Activated CD8-positive, alpha-beta T cell treated with anti-CD3 and anti-CD28 coated beads for 36 hours (primary cell): Measurements from ENCODE around the gene FGD5. TPM values are rescaled to one million over a fixed set of nuclear protein-coding genes. Genes with fewer than 3 reads are reported as not detected.

Experiments
- ATAC-seq: fragments of 200-7000 bp; cut with Tn5 transposase; one replicate; pipeline ENCODE4 v1.10.0; 2021; ENCODE audit warnings: mild to moderate bottlenecking, moderate library complexity
- CTCF ChIA-PET: fragments of 350-600 bp; sonication (Branson Sonifier 250); formaldehyde crosslinking; loops from one replicate; lab custom pipeline; 2021; ENCODE audit warnings: antibody characterized with exemption; lab: Charles Lee
- POLR2A ChIA-PET: fragments of 350-600 bp; sonication (Branson Sonifier 250); formaldehyde crosslinking; loops from one replicate; lab custom pipeline; 2021; ENCODE audit warnings: antibody characterized with exemption; lab: Charles Lee
- DNase-seq: peaks from one replicate; pipeline ENCODE4 v3.0.0-alpha.2; 2020
- H3K27ac Mint-ChIP-seq: one replicate; pipeline ENCODE4 v1.8.0; 2021; ENCODE audit warnings: mild to moderate bottlenecking, mixed read lengths
- H3K27me3 Mint-ChIP-seq: one replicate; pipeline ENCODE4 v1.8.0; 2021; ENCODE audit warnings: mixed read lengths
- H3K36me3 Mint-ChIP-seq: one replicate; pipeline ENCODE4 v1.8.0; 2021; ENCODE audit warnings: low read depth, mixed read lengths
- H3K4me1 Mint-ChIP-seq: one replicate; pipeline ENCODE4 v1.8.0; 2021; ENCODE audit warnings: low read depth, mixed read lengths
- H3K4me3 Mint-ChIP-seq: one replicate; pipeline ENCODE4 v1.8.0; 2021; ENCODE audit warnings: mild to moderate bottlenecking, moderate library complexity, mixed read lengths
- H3K9me3 Mint-ChIP-seq: one replicate; pipeline ENCODE4 v1.8.0; 2021; ENCODE audit warnings: mixed read lengths
- intact Hi-C: fragments of 100-400 bp; cut with micrococcal nuclease; formaldehyde crosslinking; loops from one replicate; pipeline ENCODE4 v1.10.0; 2022
- total RNA-seq, 2 experiments: library from RNA; stranded (reverse); gene quantifications; one replicate each; pipeline ENCODE4 v1.2.3, GENCODE V29; 2021
- TF ChIP-seq, protein P1 (sequence below): fragments of 200-600 bp; IDR thresholded peaks from one replicate; pipeline ENCODE4 v1.8.0; 2022; ENCODE audit warnings: antibody characterized with exemption, mild to moderate bottlenecking

Gene FGD5
- total RNA-seq, 2 experiments from 2014 or later = not detected

GRCh38 chr3:14923476-14923875 lies 104.7 kb downstream of the FGD5 start:
- DNase-seq (no peak), ATAC-seq (no peak)
- Mint-ChIP-seq H3K36me3 (no peaks in the 10 kb centered on the region), H3K27ac (no peak overlapping the region), H3K4me3 (no peak overlapping the region), H3K4me1 (no peaks in the 10 kb centered on the region), H3K27me3 (no peaks in the 10 kb centered on the region), H3K9me3 (no peaks in the 10 kb centered on the region)
- TF ChIP-seq, protein P1, sequence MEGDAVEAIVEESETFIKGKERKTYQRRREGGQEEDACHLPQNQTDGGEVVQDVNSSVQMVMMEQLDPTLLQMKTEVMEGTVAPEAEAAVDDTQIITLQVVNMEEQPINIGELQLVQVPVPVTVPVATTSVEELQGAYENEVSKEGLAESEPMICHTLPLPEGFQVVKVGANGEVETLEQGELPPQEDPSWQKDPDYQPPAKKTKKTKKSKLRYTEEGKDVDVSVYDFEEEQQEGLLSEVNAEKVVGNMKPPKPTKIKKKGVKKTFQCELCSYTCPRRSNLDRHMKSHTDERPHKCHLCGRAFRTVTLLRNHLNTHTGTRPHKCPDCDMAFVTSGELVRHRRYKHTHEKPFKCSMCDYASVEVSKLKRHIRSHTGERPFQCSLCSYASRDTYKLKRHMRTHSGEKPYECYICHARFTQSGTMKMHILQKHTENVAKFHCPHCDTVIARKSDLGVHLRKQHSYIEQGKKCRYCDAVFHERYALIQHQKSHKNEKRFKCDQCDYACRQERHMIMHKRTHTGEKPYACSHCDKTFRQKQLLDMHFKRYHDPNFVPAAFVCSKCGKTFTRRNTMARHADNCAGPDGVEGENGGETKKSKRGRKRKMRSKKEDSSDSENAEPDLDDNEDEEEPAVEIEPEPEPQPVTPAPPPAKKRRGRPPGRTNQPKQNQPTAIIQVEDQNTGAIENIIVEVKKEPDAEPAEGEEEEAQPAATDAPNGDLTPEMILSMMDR = no peak
- ChIA-PET POLR2A (no interaction called here), CTCF (interaction anchor here (1.0 to 5.3 kb wide), 4 partner anchors 43 to 288 kb away, joined by 3 to 53 read pairs (median 4); no protein-coding TSS in a partner anchor)
- intact Hi-C loops = loop anchor here (5.0 kb wide), 1 partner anchor 291 kb away; no protein-coding TSS in a partner anchor

DNA sequence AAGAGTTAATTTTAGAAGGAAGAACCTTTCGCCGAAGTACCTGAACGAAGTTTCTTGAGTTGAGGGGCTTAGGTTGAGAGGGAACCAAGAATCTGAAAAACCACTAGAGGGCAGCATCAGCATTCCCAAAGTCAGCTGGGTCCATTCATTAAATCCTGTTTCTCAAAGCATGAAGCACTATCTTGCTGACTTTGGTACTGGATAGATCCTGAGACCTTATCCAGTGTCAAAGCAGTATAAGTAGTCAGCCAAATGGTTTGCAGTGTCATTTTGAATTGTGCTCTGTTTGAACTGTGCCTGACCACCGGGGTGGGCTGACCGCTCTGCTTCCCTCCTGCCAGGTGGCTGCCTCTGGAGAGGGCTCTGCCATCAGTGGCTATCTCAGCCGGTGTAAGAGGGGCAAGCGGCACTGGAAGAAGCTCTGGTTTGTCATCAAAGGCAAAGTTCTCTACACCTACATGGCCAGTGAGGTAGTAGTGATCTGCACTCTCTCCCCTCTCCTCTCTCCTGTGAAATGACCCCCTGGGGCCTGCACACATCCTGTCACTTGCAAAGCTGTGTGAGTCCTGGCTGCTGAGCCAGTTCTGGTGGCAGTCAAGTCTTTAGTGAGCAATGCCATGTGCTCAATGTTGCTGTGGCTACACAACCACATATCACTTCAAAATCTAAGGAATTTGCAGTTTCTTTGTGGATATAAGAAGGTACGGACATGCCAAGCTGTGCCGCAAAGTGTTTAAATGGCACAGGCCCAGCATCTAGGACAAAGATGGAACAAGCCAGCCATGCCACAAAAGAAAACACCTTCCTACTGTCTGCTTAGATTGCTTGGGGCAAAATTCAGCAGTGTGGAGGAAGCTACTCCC lies 107.2 kb downstream of the FGD5 start:
- no peaks in the 10 kb centered on the region for H3K4me1 Mint-ChIP-seq
- CTCF ChIA-PET = interaction anchor here (0.7 to 2.4 kb wide), 18 partner anchors 15 to 183 kb away, joined by 3 to 12 read pairs (median 3); no protein-coding TSS in a partner anchor
- ATAC-seq = no peak

GRCh38 chr3:14926592-14926991 lies 107.8 kb downstream of the FGD5 start:
- no peak overlapping the region for H3K4me3 Mint-ChIP-seq
- H3K27ac Mint-ChIP-seq = no peak overlapping the region
- no peaks in the 10 kb centered on the region for H3K36me3 Mint-ChIP-seq
- no peak for ATAC-seq
- CTCF ChIA-PET = interaction anchor here (0.7 to 2.4 kb wide), 16 partner anchors 14 to 183 kb away, joined by 3 to 12 read pairs (median 3); no protein-coding TSS in a partner anchor
- H3K4me1 Mint-ChIP-seq = no peaks in the 10 kb centered on the region
- H3K9me3 Mint-ChIP-seq = no peaks in the 10 kb centered on the region
- intact Hi-C loops = no loop called here
- no peak for DNase-seq
- POLR2A ChIA-PET = interaction anchor here (1.3 kb wide), 1 partner anchor 26 kb away, joined by 3 read pairs; no protein-coding TSS in a partner anchor
- TF ChIP-seq, protein P1 = no peak
- no peaks in the 10 kb centered on the region for H3K27me3 Mint-ChIP-seq

More for the DNA sequence above, 107.2 kb downstream of the FGD5 start:
- peak; percentile 49 for DNase-seq
- intact Hi-C loops = no loop called here
- H3K36me3 Mint-ChIP-seq = no peaks in the 10 kb centered on the region
- POLR2A ChIA-PET = interaction anchor here (1.3 kb wide), 1 partner anchor 26 kb away, joined by 3 read pairs; no protein-coding TSS in a partner anchor
- TF ChIP-seq, protein P1 = peak; percentile 79
- no peaks in the 10 kb centered on the region for H3K27me3 Mint-ChIP-seq
- H3K9me3 Mint-ChIP-seq = no peaks in the 10 kb centered on the region
- H3K4me3 Mint-ChIP-seq = no peak overlapping the region
- no peak overlapping the region for H3K27ac Mint-ChIP-seq

DNA sequence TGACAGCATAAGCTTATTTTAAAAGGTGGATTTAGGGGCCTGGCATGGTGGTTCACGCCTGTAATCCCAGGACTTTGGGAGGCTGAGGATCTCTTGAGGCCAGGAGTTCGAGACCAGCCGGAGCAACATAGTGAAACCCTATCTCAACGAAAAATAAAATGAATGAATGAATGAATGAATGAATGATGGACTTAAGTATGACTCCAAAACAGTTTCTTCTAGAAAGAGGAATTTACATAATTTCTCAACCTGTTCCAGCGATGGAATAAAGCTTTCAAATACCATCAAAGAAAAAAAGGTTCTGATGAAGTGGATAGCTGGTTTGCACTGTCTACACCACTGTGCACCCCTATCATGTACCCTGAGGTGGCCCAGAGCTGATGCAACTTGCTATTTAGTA lies 108.5 kb downstream of the FGD5 start:
- no peaks in the 10 kb centered on the region for H3K4me1 Mint-ChIP-seq
- H3K27me3 Mint-ChIP-seq = no peaks in the 10 kb centered on the region
- no peak overlapping the region for H3K27ac Mint-ChIP-seq
- H3K9me3 Mint-ChIP-seq = no peaks in the 10 kb centered on the region
- intact Hi-C loops = no loop called here
- H3K36me3 Mint-ChIP-seq = no peaks in the 10 kb centered on the region
- TF ChIP-seq, protein P1 = no peak
- ATAC-seq (no peak), DNase-seq (no peak)
- POLR2A ChIA-PET = interaction anchor here (1.3 kb wide), 1 partner anchor 25 kb away, joined by 3 read pairs; no protein-coding TSS in a partner anchor
- CTCF ChIA-PET = interaction anchor here (1.0 to 2.4 kb wide), 4 partner anchors 14 to 124 kb away, joined by 3 to 12 read pairs (median 7); no protein-coding TSS in a partner anchor
- no peak overlapping the region for H3K4me3 Mint-ChIP-seq
